ENCODE measurements around the gene RPL10.

DNA sequence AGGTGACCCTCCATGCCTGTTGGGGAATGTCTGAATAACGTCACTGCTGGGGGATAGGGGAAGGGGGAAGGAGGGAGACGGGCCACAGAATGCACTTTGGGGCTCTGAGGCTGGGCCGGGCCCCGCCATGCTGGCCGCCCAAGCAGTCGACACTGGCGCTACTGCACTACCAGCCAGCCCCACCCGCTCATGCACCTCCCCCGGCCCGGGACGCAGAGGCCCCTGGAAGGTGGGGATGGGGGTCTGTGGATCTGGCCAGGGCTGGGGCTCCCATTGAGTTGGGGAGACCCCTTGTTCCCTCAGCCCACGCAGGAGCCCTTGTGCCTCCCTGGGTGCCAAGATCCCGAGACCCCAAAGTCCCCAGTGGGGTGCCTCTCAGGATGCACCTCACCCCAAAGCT, 41.6 kb upstream of the RPL10 start:
- TF ChIP-seq, protein P1, sequence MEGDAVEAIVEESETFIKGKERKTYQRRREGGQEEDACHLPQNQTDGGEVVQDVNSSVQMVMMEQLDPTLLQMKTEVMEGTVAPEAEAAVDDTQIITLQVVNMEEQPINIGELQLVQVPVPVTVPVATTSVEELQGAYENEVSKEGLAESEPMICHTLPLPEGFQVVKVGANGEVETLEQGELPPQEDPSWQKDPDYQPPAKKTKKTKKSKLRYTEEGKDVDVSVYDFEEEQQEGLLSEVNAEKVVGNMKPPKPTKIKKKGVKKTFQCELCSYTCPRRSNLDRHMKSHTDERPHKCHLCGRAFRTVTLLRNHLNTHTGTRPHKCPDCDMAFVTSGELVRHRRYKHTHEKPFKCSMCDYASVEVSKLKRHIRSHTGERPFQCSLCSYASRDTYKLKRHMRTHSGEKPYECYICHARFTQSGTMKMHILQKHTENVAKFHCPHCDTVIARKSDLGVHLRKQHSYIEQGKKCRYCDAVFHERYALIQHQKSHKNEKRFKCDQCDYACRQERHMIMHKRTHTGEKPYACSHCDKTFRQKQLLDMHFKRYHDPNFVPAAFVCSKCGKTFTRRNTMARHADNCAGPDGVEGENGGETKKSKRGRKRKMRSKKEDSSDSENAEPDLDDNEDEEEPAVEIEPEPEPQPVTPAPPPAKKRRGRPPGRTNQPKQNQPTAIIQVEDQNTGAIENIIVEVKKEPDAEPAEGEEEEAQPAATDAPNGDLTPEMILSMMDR (conservative IDR thresholded peaks at IDR 0.05): no peak
- TF ChIP-seq EZH2 (IDR thresholded peaks at IDR 0.05; ENCODE audit: low read depth): no peak
